A673 (cell line): ENCODE measurements around the gene MTURN. TPM values are rescaled to one million over a fixed set of nuclear protein-coding genes. Genes with fewer than 3 reads are reported as not detected.

Source experiments
- BruUV-seq: library from RNA; stranded (reverse); fragments of 400-500 nt; replicated peaks from 2 replicates; lab custom pipeline; 2021; lab: Mats Ljungman, UMichigan
- CTCF ChIA-PET: fragments of 300-600 bp; sonication (Branson Sonifier 250); formaldehyde crosslinking; loops from one replicate; lab custom pipeline; 2022; ENCODE audit warnings: antibody characterized with exemption; lab: Charles Lee
- POLR2A ChIA-PET: fragments of 300-600 bp; sonication (Branson Sonifier 250); formaldehyde crosslinking; loops from one replicate; lab custom pipeline; 2022; ENCODE audit warnings: antibody characterized with exemption; ENCODE audit not compliant: low non-redundant PET; lab: Charles Lee
- DNase-seq: peaks from one replicate; pipeline ENCODE4 v3.0.0-alpha.2; 2015; ENCODE audit warnings: low spot score
- H3K27ac ChIP-seq: fragments of 200-600 bp; sonication (generic); 2 replicates; pipeline ENCODE4 v1.5.1; 2016; ENCODE audit warnings: mixed run types, low read depth, mild to moderate bottlenecking, mixed read lengths, antibody characterized with exemption, low read length; ENCODE audit not compliant: poor library complexity, severe bottlenecking
- H3K27me3 ChIP-seq: fragments of 200-600 bp; sonication (generic); replicated peaks from 2 replicates; pipeline ENCODE4 v1.6.1; 2017; ENCODE audit warnings: mixed run types, low read depth, mild to moderate bottlenecking, mixed read lengths, antibody characterized with exemption, low read length; ENCODE audit not compliant: insufficient read depth, poor library complexity
- H3K36me3 ChIP-seq: fragments of 200-600 bp; sonication (generic); 2 replicates; pipeline ENCODE4 v1.6.1; 2016; ENCODE audit warnings: mixed run types, mild to moderate bottlenecking, mixed read lengths, antibody characterized with exemption, low read length; ENCODE audit not compliant: insufficient read depth, poor library complexity, severe bottlenecking
- H3K4me1 ChIP-seq: fragments of 200-600 bp; sonication (generic); 2 replicates; pipeline ENCODE4 v1.6.1; 2017; ENCODE audit warnings: mixed run types, mild to moderate bottlenecking, mixed read lengths, antibody characterized with exemption, low read length; ENCODE audit not compliant: insufficient read depth, poor library complexity, severe bottlenecking
- H3K4me3 ChIP-seq: fragments of 200-600 bp; sonication (generic); 2 replicates; pipeline ENCODE4 v1.5.1; 2016; ENCODE audit warnings: low read depth, mixed run types, mild to moderate bottlenecking, mixed read lengths, low read length; ENCODE audit not compliant: poor library complexity, severe bottlenecking
- H3K9me3 ChIP-seq: fragments of 200-600 bp; sonication (generic); 2 replicates; pipeline ENCODE4 v1.6.1; 2016; ENCODE audit warnings: mixed run types, low read depth, mild to moderate bottlenecking, mixed read lengths, antibody characterized with exemption, low read length; ENCODE audit not compliant: poor library complexity, severe bottlenecking
- EZH2 ChIP-seq: fragments of 200-600 bp; sonication (generic); IDR thresholded peaks from 2 replicates; pipeline ENCODE4 v1.6.1; 2017; ENCODE audit warnings: borderline replicate concordance, low read depth, mild to moderate bottlenecking, mixed read lengths, antibody characterized with exemption, low read length; ENCODE audit not compliant: poor library complexity, severe bottlenecking
- intact Hi-C: fragments of 100-400 bp; cut with micrococcal nuclease; formaldehyde crosslinking; loops from one replicate; pipeline ENCODE4 v1.10.0; 2022; ENCODE audit not compliant: unreplicated experiment
- total RNA-seq: library from RNA; stranded (reverse); gene quantifications from 2 replicates; pipeline ENCODE4 v1.2.3, GENCODE V29; 2021
- TF ChIP-seq, protein P1 (sequence below): fragments of 300-800, 200-600 bp; sonication (generic); conservative IDR thresholded peaks from 2 replicates; pipeline ENCODE4 v1.5.1; 2017; ENCODE audit warnings: low read depth, mild to moderate bottlenecking, antibody characterized with exemption, low read length, moderate library complexity, mixed read lengths

Gene MTURN
- total RNA-seq, 1 experiment from 2014 or later = 2.6 TPM

DNA sequence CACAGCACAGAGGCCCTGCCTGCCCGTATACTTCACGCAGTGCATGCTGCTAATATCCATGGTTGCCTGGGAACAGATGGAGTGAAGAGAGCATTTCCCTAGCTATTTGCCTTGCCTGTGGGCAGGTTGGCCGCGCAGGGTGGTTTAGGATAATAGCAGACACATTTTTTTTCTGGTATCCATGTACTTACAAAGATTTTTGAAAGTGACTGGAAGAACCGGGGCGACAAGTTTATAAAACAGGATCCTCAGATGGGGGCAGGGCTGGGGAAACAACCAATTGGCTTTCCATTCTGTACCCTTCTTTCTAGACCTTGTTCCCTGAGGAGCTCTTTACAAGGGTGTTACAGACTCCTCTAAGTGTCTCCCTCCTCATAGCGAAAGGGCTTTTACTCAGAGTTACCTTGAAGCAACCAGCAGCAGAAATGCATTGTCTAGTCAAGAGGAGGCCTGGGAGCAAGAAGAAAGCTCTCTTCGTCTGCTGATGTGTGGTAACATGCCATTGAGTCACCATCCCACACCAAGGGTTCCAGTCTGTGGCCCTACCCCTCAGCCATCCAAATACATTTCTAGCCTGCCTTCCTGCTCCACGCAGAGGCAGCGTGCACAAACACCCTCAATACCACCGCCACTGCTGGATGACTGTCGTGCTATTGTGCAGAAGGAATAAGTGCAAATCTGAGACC, 31.5 kb downstream of the MTURN start:
- Histone ChIP-seq H3K9me3 (no peaks in the 10 kb centered on the region), H3K27me3 (no peaks in the 10 kb centered on the region), H3K4me1 (no peaks in the 10 kb centered on the region), H3K36me3 (no peaks in the 10 kb centered on the region), H3K4me3 (no peak overlapping the region), H3K27ac (no peak overlapping the region)
- DNase-seq = no peak
- ChIA-PET POLR2A (no interaction called here), CTCF (no interaction called here)
- no TSS peak for BruUV-seq
- intact Hi-C loops = loop anchor here (5.0 kb wide), 1 partner anchor 396 kb away; no protein-coding TSS in a partner anchor
- TF ChIP-seq, protein P1, sequence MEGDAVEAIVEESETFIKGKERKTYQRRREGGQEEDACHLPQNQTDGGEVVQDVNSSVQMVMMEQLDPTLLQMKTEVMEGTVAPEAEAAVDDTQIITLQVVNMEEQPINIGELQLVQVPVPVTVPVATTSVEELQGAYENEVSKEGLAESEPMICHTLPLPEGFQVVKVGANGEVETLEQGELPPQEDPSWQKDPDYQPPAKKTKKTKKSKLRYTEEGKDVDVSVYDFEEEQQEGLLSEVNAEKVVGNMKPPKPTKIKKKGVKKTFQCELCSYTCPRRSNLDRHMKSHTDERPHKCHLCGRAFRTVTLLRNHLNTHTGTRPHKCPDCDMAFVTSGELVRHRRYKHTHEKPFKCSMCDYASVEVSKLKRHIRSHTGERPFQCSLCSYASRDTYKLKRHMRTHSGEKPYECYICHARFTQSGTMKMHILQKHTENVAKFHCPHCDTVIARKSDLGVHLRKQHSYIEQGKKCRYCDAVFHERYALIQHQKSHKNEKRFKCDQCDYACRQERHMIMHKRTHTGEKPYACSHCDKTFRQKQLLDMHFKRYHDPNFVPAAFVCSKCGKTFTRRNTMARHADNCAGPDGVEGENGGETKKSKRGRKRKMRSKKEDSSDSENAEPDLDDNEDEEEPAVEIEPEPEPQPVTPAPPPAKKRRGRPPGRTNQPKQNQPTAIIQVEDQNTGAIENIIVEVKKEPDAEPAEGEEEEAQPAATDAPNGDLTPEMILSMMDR = no peak
- no peak for TF ChIP-seq EZH2

DNA sequence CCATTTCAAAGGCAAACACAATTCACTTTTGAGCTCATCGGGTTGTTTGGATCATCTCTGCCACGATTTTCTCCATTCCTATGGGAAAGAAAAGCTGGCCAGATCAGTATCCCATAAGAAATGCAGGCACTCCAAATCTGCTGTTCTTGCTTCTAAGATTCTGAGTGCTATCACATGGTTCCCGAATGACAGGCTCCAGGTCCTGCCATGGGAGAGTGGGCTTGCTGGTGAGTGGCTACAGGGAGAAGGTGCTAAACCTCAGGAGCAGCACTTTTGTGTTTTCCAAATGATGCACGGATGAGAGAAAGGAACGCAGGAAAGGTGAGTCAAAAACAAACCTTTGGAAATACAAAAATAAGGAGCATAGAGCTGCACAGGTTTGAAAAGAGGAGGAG, 32.1 kb downstream of the MTURN start:
- TF ChIP-seq EZH2 = no peak
- TF ChIP-seq, protein P1 = no peak
- H3K4me1 ChIP-seq = no peaks in the 10 kb centered on the region
- H3K9me3 ChIP-seq = no peaks in the 10 kb centered on the region
- H3K27me3 ChIP-seq = no peaks in the 10 kb centered on the region
- intact Hi-C loops = loop anchor here (5.0 kb wide), 1 partner anchor 395 kb away; no protein-coding TSS in a partner anchor
- POLR2A ChIA-PET = no interaction called here
- H3K27ac ChIP-seq = no peak overlapping the region
- no peak for DNase-seq
- no peaks in the 10 kb centered on the region for H3K36me3 ChIP-seq
- CTCF ChIA-PET = no interaction called here
- H3K4me3 ChIP-seq = no peak overlapping the region
- BruUV-seq = no TSS peak

DNA sequence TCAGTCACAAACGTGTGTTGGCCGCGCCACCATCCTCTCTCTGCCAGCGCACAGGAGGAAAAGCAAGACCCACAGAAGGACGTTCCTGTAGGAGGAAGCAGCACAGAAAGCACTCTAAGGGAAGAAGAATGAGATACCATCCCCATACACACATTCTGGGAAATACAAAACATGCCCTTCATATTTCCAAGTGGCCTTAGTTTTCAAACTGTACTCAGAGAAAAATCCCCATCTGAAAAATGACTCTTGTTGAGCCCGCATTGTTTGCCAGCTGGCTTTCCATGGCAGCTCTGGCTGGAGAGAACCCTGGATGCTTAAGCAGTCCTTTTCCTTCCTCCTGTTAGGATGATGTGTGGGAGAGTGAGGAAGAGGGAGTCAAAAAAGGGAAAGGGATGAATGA, 33.1 kb downstream of the MTURN start:
- Histone ChIP-seq H3K4me3 (no peak overlapping the region), H3K9me3 (no peaks in the 10 kb centered on the region), H3K36me3 (no peaks in the 10 kb centered on the region), H3K27ac (no peak overlapping the region), H3K4me1 (peaks cover 9% of the 10 kb centered on the region), H3K27me3 (no peaks in the 10 kb centered on the region)
- intact Hi-C loops = loop anchor here (5.0 kb wide), 1 partner anchor 394 kb away; no protein-coding TSS in a partner anchor
- TF ChIP-seq EZH2 = no peak
- TF ChIP-seq, protein P1 = no peak
- POLR2A ChIA-PET = no interaction called here
- BruUV-seq = no TSS peak
- no peak for DNase-seq
- CTCF ChIA-PET = no interaction called here
